Smooth muscle cell (in vitro differentiated cells): ENCODE data around the gene ARFGAP3. TPM values are rescaled to one million over a fixed set of nuclear protein-coding genes. Genes with fewer than 3 reads are reported as not detected.

Experiments
- DNase-seq: peaks from one replicate; lab custom pipeline; 2025; ENCODE audit not compliant: unreplicated experiment; lab: John Stamatoyannopoulos, UW
- H2AFZ ChIP-seq: fragments of 200-600 bp; sonication (generic); 2 replicates; pipeline ENCODE4 v1.6.0; 2016; ENCODE audit warnings: antibody characterized with exemption, low read depth, mild to moderate bottlenecking
- H3F3A ChIP-seq: fragments of 200-600 bp; sonication (generic); 2 replicates; pipeline ENCODE4 v1.6.0; 2017; ENCODE audit warnings: antibody characterized with exemption, low read depth
- H3K27ac ChIP-seq: fragments of 200-600 bp; sonication (generic); 2 replicates; pipeline ENCODE4 v1.5.1; 2016; ENCODE audit warnings: low read depth, mild to moderate bottlenecking
- H3K27me3 ChIP-seq: fragments of 200-600 bp; sonication (generic); 2 replicates; pipeline ENCODE4 v1.6.1; 2016; ENCODE audit warnings: low read depth, mild to moderate bottlenecking
- H3K36me3 ChIP-seq: fragments of 200-600 bp; sonication (generic); 2 replicates; pipeline ENCODE4 v1.5.1; 2016; ENCODE audit warnings: low read depth
- H3K4me1 ChIP-seq: fragments of 200-600 bp; sonication (generic); 2 replicates; pipeline ENCODE4 v1.5.1; 2016; ENCODE audit warnings: low read depth
- H3K4me2 ChIP-seq: fragments of 200-600 bp; sonication (generic); 2 replicates; pipeline ENCODE4 v1.6.0; 2016; ENCODE audit warnings: mild to moderate bottlenecking
- H3K4me3 ChIP-seq: fragments of 200-600 bp; sonication (generic); 2 replicates; pipeline ENCODE4 v1.5.1; 2016; ENCODE audit warnings: mild to moderate bottlenecking
- H3K79me2 ChIP-seq: fragments of 200-600 bp; sonication (generic); 2 replicates; pipeline ENCODE4 v1.6.0; 2016; ENCODE audit warnings: low read depth, mild to moderate bottlenecking
- H3K9ac ChIP-seq: fragments of 200-600 bp; sonication (generic); 2 replicates; pipeline ENCODE4 v1.6.0; 2016; ENCODE audit warnings: low read depth
- H3K9me3 ChIP-seq: fragments of 200-600 bp; sonication (generic); replicated peaks from 2 replicates; pipeline ENCODE4 v1.5.1; 2016; ENCODE audit warnings: low read depth
- H4K20me1 ChIP-seq: fragments of 200-600 bp; sonication (generic); 2 replicates; pipeline ENCODE4 v1.6.0; 2016; ENCODE audit warnings: low read depth
- WGBS: methylation state at CpG from one replicate; pipeline ENCODE4 v1.1.7; 2016; ENCODE audit warnings: low lambda C conversion rate; 5-methylcytosine and 5-hydroxymethylcytosine counted together
- polyA plus RNA-seq: library from polyadenylated mRNA; unstranded; fragments of >200 nt; fragmentation: Nextera tagmentation; extraction: Ambion mirVana; gene quantifications from 2 replicates; pipeline ENCODE4 v1.2.1, GENCODE V29; 2016
- total RNA-seq: library from RNA; depleted of rRNA; stranded (reverse); fragments of >200 nt; gene quantifications from 2 replicates; pipeline ENCODE4 v1.2.3, GENCODE V29; 2014
- TF ChIP-seq, protein P1 (sequence below): fragments of 200-600 bp; sonication (generic); IDR thresholded peaks from 2 replicates; pipeline ENCODE4 v1.5.1; 2017; ENCODE audit warnings: borderline replicate concordance, mild to moderate bottlenecking, antibody characterized with exemption; ENCODE audit not compliant: insufficient read depth, poor library complexity, severe bottlenecking

ARFGAP3 gene
- total and polyA plus RNA-seq, 2 experiments from 2014 or later, result 69.2 to 89.9 TPM

DNA sequence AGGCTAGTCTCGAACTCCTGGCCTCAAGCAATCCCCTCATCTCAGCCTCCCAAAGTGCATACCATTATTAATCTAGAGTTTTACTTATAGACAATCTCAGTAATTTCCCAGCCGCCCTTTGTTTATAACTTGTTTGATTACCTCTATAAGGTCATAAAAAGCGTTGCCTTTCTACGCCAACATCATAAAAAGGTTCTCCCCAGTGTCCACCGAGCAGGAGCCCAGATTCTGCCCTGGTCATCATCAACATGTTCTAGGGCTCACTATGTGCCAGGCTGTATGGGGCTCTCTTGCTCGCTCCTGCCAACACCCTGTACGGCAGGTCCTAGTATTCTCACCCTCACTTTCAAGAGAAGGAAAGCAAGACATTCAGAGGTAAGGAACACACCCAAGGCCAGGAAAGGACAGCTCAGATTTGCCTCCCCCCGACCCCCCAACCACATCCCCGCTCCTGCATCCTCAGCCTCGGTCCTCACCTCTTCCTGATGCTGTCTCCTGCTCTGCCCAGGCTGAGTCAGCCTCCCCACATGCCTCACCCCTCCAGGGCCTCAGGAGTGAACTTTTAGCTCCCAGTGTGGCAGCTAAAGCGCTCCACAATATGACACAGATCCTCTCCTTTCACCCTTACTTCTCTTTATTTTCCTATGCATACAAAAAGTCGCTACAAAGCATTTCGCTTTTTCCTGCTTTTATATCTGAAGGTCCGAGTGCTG lies 14.3 kb downstream of the ARFGAP3 start:
- no peaks in the 10 kb centered on the region for H3F3A ChIP-seq
- H3K9me3 ChIP-seq, result no peaks in the 10 kb centered on the region
- H3K79me2 ChIP-seq, result peaks cover 72% of the 10 kb centered on the region
- no peak for DNase-seq
- H3K4me3 ChIP-seq, result no peak overlapping the region
- WGBS, result 93% methylated on average over 14 of the region's 14 CpGs
- no peak overlapping the region for H3K27ac ChIP-seq
- H3K4me2 ChIP-seq, result no peak overlapping the region
- H2AFZ ChIP-seq, result no peak overlapping the region
- H3K27me3 ChIP-seq, result no peaks in the 10 kb centered on the region
- no peak overlapping the region for H3K9ac ChIP-seq
- TF ChIP-seq, protein P1, sequence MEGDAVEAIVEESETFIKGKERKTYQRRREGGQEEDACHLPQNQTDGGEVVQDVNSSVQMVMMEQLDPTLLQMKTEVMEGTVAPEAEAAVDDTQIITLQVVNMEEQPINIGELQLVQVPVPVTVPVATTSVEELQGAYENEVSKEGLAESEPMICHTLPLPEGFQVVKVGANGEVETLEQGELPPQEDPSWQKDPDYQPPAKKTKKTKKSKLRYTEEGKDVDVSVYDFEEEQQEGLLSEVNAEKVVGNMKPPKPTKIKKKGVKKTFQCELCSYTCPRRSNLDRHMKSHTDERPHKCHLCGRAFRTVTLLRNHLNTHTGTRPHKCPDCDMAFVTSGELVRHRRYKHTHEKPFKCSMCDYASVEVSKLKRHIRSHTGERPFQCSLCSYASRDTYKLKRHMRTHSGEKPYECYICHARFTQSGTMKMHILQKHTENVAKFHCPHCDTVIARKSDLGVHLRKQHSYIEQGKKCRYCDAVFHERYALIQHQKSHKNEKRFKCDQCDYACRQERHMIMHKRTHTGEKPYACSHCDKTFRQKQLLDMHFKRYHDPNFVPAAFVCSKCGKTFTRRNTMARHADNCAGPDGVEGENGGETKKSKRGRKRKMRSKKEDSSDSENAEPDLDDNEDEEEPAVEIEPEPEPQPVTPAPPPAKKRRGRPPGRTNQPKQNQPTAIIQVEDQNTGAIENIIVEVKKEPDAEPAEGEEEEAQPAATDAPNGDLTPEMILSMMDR, result no peak
- peaks cover 7% of the 10 kb centered on the region for H3K36me3 ChIP-seq
- peaks cover 96% of the 10 kb centered on the region for H4K20me1 ChIP-seq
- no peaks in the 10 kb centered on the region for H3K4me1 ChIP-seq

DNA sequence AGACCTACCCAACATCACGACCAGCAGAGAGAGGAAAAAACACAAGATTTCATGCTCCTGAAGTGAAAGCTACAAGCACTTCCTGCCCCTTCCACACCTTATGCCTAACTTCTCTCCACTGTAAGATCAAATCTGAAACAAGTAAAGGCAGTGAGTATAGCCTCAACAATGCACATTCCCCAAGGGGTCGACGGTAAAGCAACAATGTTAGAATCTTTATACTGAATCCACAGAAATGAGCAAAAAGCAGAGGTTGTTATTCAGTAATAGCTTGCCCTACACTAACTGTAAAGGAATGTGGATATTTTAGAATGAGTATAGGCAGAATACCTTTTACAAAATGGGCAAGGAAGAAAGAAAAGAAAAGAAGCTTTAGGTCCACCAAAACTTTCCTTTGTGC lies 15.6 kb downstream of the ARFGAP3 start:
- TF ChIP-seq, protein P1, result no peak
- Histone ChIP-seq H3K4me3 (no peak overlapping the region), H3K27me3 (no peaks in the 10 kb centered on the region), H2AFZ (no peak overlapping the region), H4K20me1 (peaks cover 95% of the 10 kb centered on the region), H3K9ac (no peak overlapping the region), H3F3A (no peaks in the 10 kb centered on the region), H3K4me1 (no peaks in the 10 kb centered on the region), H3K79me2 (peaks cover 67% of the 10 kb centered on the region), H3K4me2 (no peak overlapping the region), H3K36me3 (peaks cover 14% of the 10 kb centered on the region), H3K9me3 (no peaks in the 10 kb centered on the region), H3K27ac (peak overlapping the region; percentile 6)
- DNase-seq, result no peak
- 64% methylated on average over 3 of the region's 3 CpGs for WGBS

DNA sequence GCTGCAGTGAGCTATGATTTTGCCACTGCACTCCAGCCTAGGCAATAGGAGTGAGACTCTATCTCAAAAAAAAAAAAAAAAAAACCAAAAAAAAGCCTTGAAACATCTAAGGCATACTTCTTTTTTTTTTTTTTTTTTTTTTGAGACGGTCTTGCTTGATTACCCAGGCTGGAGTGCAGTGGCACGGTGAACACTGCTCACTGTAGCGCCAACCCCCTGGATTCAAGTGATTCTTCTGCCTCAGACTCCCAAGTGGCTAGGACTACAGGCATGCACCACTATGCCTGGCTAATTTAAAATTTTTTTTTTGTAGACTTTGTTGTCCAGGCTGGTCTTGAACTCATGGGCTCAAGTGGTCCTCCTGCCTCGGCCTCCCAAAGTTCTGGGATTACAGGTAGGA lies 19.5 kb downstream of the ARFGAP3 start:
- TF ChIP-seq, protein P1, result no peak
- Histone ChIP-seq H3K4me2 (no peak overlapping the region), H3F3A (no peaks in the 10 kb centered on the region), H3K4me1 (no peaks in the 10 kb centered on the region), H3K27me3 (no peaks in the 10 kb centered on the region), H3K9ac (no peak overlapping the region), H4K20me1 (peaks cover 76% of the 10 kb centered on the region), H3K27ac (no peak overlapping the region), H3K9me3 (no peaks in the 10 kb centered on the region), H3K36me3 (peaks cover 29% of the 10 kb centered on the region), H3K79me2 (peaks cover 40% of the 10 kb centered on the region), H3K4me3 (no peak overlapping the region), H2AFZ (no peak overlapping the region)
- WGBS, result 99% methylated on average over 4 of the region's 4 CpGs
- no peak for DNase-seq

DNA sequence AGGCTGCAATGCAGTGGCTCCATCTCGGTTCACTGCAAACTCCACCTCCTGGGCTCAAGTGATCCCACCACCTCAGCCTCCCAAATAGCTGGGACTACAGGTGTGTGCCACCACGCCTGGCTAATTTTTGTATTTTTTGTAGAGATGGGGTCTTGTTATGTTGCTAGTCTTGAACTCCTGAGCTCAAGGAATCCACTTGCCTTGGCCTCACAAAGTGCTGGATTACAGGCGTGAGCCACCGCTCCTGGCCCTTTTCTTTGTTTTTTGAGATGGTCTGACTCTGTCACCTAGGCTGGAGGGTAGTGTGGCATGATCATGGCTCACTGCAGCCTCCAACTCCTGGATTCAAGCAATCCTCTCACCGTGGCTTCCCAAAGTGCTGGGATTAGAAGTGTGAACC lies 21.0 kb downstream of the ARFGAP3 start:
- Histone ChIP-seq H3K4me3 (no peak overlapping the region), H3K9ac (no peak overlapping the region), H3K4me1 (no peaks in the 10 kb centered on the region), H3K79me2 (peaks cover 38% of the 10 kb centered on the region), H3K27ac (no peak overlapping the region), H3K27me3 (no peaks in the 10 kb centered on the region), H3F3A (no peaks in the 10 kb centered on the region), H3K4me2 (no peak overlapping the region), H4K20me1 (peaks cover 60% of the 10 kb centered on the region), H2AFZ (no peak overlapping the region), H3K36me3 (peaks cover 42% of the 10 kb centered on the region), H3K9me3 (no peaks in the 10 kb centered on the region)
- DNase-seq, result no peak
- TF ChIP-seq, protein P1, result no peak
- 99% methylated on average over 5 of the region's 5 CpGs for WGBS
